Testis (tissue), 2 donors: ENCODE measurements around the gene ABCB6.

ENCODE experiments used
- CTCF ChIP-seq, 3 experiments: fragments of 450-650 bp in 2 of 3; fragments of 200-600 bp in 1 of 3; sonication (generic) in 1 of 3; IDR thresholded peaks; one replicate each; pipeline ENCODE4 v1.5.1; 2016 to 2019; ENCODE audit warnings: antibody characterized with exemption in 3 of 3, mild to moderate bottlenecking in 2 of 3, moderate library complexity in 1 of 3
- POLR2A ChIP-seq: fragments of 450-650 bp; IDR thresholded peaks from one replicate; pipeline ENCODE4 v1.6.1; 2017; ENCODE audit warnings: antibody characterized with exemption, mild to moderate bottlenecking, moderate library complexity

DNA sequence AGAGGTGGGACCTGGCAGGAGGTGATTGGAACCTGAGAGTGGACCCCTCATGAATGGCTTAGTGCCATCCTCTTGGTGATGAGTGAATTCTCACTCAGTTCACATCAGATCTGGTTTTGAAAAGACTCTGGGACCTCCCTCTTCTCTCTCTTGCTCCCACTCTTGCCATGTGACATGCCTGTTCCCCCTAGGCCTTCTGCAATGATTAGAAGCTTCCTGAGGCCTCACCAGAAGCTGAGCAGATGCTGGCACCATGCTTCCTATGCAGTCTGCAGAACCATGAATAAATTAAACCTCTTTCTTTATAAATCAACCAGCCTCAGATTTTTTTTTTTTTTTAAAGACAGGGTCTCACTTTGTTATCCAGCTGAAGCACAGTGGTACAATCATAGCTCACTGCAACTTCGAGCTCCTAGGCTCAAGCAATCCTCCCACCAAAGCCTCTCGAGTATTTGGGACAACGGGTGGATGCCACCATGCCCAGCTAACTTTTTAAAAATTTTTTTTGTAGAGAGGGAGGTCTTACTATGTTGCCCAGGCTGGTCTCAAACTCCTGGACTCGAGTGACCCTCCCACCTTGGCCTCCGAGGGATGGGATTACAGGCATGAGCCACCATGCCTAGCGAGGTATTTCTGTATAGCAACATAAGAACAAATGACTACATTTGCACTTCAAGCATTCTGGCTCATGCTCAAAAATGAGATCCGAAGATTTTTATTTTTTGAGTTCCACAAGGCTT, 14.2 kb downstream of the ABCB6 start:
- TF ChIP-seq CTCF (IDR thresholded peaks at IDR 0.05), result no peak
- no peak for TF ChIP-seq POLR2A
